GM12801 (cell line): ENCODE data around the gene GSG1L.

Experiments
- TF ChIP-seq, protein P1 (sequence below): IDR thresholded peaks from one replicate; pipeline ENCODE4 v1.5.1; 2011; ENCODE audit warnings: control low read depth; ENCODE audit not compliant: insufficient read length; ENCODE audit errors: extremely low read depth

The GSG1L gene

DNA sequence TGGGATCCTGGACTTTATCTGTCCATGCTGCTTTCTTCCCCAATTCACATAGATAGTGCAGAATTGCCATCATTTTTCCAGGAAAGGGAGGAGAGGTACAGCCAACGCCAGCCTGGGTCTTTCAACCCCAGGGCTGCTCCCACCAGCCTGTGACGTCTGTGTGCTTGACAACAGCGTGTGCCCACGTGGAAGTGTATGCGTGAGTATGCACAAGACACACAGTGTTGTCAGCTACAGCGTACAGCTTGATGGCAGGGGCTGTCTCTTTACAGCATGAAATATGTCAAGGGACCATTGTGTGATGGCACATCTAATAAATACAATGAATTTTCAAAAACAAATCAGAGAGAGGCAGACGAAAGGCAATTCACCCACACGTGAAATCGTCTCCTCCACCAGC lies 62.3 kb downstream of the GSG1L start:
- TF ChIP-seq, protein P1, sequence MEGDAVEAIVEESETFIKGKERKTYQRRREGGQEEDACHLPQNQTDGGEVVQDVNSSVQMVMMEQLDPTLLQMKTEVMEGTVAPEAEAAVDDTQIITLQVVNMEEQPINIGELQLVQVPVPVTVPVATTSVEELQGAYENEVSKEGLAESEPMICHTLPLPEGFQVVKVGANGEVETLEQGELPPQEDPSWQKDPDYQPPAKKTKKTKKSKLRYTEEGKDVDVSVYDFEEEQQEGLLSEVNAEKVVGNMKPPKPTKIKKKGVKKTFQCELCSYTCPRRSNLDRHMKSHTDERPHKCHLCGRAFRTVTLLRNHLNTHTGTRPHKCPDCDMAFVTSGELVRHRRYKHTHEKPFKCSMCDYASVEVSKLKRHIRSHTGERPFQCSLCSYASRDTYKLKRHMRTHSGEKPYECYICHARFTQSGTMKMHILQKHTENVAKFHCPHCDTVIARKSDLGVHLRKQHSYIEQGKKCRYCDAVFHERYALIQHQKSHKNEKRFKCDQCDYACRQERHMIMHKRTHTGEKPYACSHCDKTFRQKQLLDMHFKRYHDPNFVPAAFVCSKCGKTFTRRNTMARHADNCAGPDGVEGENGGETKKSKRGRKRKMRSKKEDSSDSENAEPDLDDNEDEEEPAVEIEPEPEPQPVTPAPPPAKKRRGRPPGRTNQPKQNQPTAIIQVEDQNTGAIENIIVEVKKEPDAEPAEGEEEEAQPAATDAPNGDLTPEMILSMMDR, result no peak

GRCh38 chr16:28000314-28001169 lies 63.0 kb downstream of the GSG1L start:
- TF ChIP-seq, protein P1, result no peak

DNA sequence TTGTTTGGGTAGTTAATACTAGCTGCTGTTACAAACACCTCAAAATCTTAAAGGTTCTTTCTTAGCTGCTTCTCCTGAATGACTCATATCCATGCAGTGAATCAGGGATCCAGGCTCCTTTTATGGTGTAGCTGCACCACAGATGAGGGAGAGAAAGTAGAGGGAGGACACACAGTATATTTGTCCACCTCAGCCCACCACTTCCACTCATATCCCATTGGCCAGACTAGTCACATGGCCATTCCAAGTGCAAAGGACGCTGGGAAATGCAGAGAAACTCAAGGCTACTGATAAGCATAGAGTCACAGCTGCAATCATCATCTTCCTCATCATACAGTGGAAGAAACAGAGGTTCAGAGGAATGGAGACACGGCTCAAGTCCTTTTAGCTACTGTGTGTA lies 63.8 kb downstream of the GSG1L start:
- TF ChIP-seq, protein P1, result no peak

GRCh38 chr16:27995378-27995777 lies 68.1 kb downstream of the GSG1L start:
- TF ChIP-seq, protein P1, result no peak

- TF ChIP-seq, protein P1, result no peak
Measured at GRCh38 chr16:27994686-27995085, 68.8 kb downstream of the GSG1L start.

GRCh38 chr16:27993587-27993986 lies 69.9 kb downstream of the GSG1L start:
- TF ChIP-seq, protein P1, result no peak

DNA sequence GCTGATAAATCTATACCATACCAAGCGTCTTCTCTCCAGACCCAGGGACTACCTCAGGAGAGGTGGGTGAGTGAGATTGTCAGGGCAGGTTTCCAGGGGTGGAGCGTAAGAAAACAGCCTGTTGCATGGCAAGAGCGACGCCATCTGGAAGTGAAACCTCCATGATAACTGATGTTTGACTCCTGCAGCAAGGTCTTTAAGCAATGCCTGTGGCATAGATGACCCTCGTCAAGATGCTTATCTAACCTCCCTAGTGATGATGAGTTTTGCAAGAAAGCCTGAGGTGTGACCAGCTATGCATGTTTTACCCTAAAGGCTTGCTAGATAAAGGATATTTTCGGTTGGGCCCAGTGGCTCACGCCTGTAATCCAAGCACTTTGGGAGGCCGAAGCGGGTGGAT lies 71.6 kb downstream of the GSG1L start:
- TF ChIP-seq, protein P1, result no peak

DNA sequence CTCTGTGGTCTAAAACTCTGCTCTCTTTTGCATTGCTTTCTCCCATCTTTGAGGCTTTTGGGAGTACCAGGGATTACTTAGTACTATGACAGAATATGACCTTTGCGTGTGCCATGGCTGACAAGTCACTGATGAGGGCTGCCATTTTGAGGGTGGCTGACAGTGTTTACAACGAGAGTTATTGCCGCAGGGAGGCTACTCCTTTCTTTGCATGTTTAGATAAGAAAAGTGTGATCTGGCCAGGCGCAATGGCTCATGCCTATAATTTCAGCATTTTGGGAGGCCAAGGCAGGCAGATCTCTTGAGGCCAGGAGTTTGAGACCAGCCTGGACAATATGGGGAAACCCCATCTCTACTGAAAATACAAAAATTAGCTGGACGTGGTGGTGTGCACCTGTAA lies 77.5 kb downstream of the GSG1L start:
- TF ChIP-seq, protein P1, result no peak
